HL-60 (cell line): Measurements from ENCODE around the gene LUZP2.
"Not testable (repeated sequence)": the region's sequence is repeated elsewhere in the genome, so short reads cannot be mapped to it uniquely, and the experiment has no call there.

Experiments
- DNase-seq, 2 experiments: peaks; one replicate each; pipeline ENCODE4 v3.0.0-alpha.2; 2010 to 2020; ENCODE audit warnings: low read depth in 1 of 2, low spot score in 1 of 2
- H3K27ac ChIP-seq: fragments of 250-450 bp; sonication (Bioruptor Pico); replicated peaks from 2 replicates; pipeline ENCODE4 v1.5.1; 2020; ENCODE audit warnings: mild to moderate bottlenecking, moderate library complexity
- H3K27me3 ChIP-seq: fragments of 250-450 bp; sonication (Bioruptor Pico); 2 replicates; pipeline ENCODE4 v1.5.1; 2021; ENCODE audit warnings: mild to moderate bottlenecking, moderate library complexity; ENCODE audit not compliant: insufficient read depth, poor library complexity, severe bottlenecking
- H3K4me3 ChIP-seq: replicated peaks from 2 replicates; pipeline ENCODE4 v1.5.1; 2011; ENCODE audit warnings: mild to moderate bottlenecking, control low read depth, low read length; ENCODE audit not compliant: insufficient read depth
- GABPA ChIP-seq: IDR thresholded peaks from 2 replicates; pipeline ENCODE4 v1.6.1; 2012; ENCODE audit warnings: low read depth
- POLR2AphosphoS5 ChIP-seq: IDR thresholded peaks from 2 replicates; pipeline ENCODE4 v1.6.1; 2012; ENCODE audit warnings: low read depth
- SPI1 ChIP-seq: IDR thresholded peaks from 2 replicates; pipeline ENCODE4 v1.6.1; 2012; ENCODE audit warnings: low read depth, mild to moderate bottlenecking, borderline replicate concordance
- TF ChIP-seq, protein P1 (sequence below): IDR thresholded peaks from 2 replicates; pipeline ENCODE4 v1.6.1; 2012; ENCODE audit warnings: low read depth; ENCODE audit not compliant: insufficient replicate concordance
- TF ChIP-seq, protein P2 (sequence below): IDR thresholded peaks from one replicate; pipeline ENCODE4 v1.5.1; 2011; ENCODE audit warnings: low read length, control low read depth, inconsistent platforms; ENCODE audit not compliant: insufficient read depth

Gene LUZP2

DNA sequence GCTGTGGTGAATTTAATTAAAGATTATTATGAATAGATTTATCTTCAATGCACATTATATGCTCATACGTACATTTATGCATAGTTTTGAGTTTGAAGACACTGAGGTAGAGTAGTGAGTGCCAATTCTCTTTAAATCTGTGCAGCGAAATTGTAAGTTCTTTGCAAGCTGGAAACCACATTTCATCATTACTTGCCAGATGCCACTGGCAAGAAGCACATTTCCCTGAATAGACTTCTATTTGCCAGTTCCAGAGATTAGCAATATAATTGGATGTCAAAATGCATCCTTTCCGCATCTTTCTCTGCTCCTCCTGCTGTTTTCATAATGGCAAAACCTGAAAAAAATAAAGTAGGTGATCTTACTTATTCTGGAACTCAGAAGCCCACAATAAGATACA lies 448.0 kb downstream of the LUZP2 start:
- TF ChIP-seq, protein P1, sequence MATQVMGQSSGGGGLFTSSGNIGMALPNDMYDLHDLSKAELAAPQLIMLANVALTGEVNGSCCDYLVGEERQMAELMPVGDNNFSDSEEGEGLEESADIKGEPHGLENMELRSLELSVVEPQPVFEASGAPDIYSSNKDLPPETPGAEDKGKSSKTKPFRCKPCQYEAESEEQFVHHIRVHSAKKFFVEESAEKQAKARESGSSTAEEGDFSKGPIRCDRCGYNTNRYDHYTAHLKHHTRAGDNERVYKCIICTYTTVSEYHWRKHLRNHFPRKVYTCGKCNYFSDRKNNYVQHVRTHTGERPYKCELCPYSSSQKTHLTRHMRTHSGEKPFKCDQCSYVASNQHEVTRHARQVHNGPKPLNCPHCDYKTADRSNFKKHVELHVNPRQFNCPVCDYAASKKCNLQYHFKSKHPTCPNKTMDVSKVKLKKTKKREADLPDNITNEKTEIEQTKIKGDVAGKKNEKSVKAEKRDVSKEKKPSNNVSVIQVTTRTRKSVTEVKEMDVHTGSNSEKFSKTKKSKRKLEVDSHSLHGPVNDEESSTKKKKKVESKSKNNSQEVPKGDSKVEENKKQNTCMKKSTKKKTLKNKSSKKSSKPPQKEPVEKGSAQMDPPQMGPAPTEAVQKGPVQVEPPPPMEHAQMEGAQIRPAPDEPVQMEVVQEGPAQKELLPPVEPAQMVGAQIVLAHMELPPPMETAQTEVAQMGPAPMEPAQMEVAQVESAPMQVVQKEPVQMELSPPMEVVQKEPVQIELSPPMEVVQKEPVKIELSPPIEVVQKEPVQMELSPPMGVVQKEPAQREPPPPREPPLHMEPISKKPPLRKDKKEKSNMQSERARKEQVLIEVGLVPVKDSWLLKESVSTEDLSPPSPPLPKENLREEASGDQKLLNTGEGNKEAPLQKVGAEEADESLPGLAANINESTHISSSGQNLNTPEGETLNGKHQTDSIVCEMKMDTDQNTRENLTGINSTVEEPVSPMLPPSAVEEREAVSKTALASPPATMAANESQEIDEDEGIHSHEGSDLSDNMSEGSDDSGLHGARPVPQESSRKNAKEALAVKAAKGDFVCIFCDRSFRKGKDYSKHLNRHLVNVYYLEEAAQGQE = no peak
- TF ChIP-seq POLR2AphosphoS5 (no peak), GABPA (no peak), SPI1 (no peak)
- TF ChIP-seq, protein P2, sequence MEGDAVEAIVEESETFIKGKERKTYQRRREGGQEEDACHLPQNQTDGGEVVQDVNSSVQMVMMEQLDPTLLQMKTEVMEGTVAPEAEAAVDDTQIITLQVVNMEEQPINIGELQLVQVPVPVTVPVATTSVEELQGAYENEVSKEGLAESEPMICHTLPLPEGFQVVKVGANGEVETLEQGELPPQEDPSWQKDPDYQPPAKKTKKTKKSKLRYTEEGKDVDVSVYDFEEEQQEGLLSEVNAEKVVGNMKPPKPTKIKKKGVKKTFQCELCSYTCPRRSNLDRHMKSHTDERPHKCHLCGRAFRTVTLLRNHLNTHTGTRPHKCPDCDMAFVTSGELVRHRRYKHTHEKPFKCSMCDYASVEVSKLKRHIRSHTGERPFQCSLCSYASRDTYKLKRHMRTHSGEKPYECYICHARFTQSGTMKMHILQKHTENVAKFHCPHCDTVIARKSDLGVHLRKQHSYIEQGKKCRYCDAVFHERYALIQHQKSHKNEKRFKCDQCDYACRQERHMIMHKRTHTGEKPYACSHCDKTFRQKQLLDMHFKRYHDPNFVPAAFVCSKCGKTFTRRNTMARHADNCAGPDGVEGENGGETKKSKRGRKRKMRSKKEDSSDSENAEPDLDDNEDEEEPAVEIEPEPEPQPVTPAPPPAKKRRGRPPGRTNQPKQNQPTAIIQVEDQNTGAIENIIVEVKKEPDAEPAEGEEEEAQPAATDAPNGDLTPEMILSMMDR = no peak
- Histone ChIP-seq H3K27me3 (no peaks in the 10 kb centered on the region), H3K27ac (no peak overlapping the region), H3K4me3 (no peak overlapping the region)
- DNase-seq = no peak

DNA sequence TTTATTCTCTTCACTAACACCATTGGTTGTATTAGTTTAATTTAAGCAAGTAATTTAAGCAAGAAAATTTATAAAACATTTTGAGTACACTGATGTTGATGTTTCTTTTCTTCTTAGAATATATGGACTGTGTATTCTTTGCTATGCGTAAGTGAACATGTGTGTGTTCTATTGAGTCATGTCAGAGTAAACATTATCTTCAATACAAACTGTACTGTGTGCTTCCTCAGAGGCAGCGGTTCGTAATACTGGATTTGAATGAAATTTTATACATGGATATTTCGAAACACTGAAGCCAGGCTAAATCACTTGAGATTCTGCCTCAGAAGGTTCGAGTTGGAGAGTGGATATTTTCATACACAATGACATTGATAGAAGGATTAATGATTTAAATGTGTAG lies 452.6 kb downstream of the LUZP2 start:
- DNase-seq = no peak
- Histone ChIP-seq H3K4me3 (no peak overlapping the region), H3K27ac (no peak overlapping the region), H3K27me3 (no peaks in the 10 kb centered on the region)
- TF ChIP-seq, protein P1 = no peak
- TF ChIP-seq SPI1 (no peak), POLR2AphosphoS5 (no peak), GABPA (no peak)
- TF ChIP-seq, protein P2 = no peak

DNA sequence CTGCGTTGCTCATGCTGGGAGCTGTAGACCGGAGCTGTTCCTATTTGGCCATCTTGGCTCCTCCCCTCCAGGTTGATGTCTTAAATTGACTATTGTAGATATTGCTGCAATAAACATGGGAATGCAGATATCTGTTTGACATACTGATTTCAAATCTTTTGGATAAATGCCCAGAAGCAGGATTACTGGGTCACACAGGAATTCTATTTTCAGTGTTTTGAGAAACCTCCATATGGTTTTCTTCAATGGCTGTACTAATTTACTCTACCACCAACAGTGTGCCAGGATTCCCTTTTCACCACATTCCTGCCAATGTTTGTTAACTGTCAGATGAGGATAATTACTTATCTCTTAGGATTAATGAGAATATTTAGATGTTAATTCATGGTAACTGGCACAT lies 467.0 kb downstream of the LUZP2 start:
- H3K4me3 ChIP-seq = no peak overlapping the region
- no peaks in the 10 kb centered on the region for H3K27me3 ChIP-seq
- H3K27ac ChIP-seq = no peak overlapping the region
- no peak for DNase-seq
- TF ChIP-seq SPI1 (no peak), POLR2AphosphoS5 (no peak)
- TF ChIP-seq, protein P2 = no peak

DNA sequence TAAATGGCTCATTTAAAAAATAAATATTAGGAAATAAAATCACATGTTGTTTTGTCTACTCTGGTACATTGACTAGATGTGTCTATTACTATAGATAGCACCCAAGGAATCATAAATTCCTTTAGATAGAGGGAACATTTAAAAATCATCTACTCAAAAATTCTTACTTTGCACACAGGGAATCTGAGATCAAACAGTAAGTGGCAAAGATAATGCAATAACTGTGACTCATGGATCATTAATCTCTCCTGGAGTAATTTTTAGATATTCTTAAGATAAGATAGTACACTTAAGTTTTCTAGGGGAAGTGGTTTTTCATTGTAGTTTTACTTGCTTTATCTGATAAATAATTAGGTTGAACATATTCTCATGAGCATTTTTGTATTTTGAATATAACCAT lies 468.9 kb downstream of the LUZP2 start:
- no peak overlapping the region for H3K27ac ChIP-seq
- no peaks in the 10 kb centered on the region for H3K27me3 ChIP-seq
- no peak overlapping the region for H3K4me3 ChIP-seq
- TF ChIP-seq GABPA = no peak
- TF ChIP-seq POLR2AphosphoS5 = no peak
- TF ChIP-seq, protein P1 = no peak
- TF ChIP-seq, protein P2 = no peak
- no peak for TF ChIP-seq SPI1
- DNase-seq = no peak

DNA sequence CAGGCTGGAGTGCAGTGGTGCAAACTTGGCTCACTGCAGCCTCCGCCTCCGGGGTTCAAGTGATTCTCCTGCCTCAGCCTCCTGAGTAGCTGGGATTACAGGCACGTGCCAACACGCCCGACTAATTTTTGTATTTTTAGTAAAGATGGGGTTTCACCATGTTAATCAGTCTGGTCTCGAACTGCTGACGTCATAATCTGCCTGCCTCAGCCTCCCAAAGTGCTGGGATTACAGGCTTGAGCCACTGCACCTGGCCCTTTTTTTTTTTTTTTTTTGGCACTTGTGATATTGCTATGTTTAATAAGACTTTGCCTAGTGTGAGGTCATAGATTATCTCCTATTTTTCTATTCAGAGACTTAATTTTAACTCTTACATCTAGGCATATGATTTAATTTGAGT lies 497.1 kb downstream of the LUZP2 start:
- H3K4me3 ChIP-seq, H3K27me3 ChIP-seq, H3K27ac ChIP-seq, DNase-seq: not testable (repeated sequence)
